Skin epidermis (tissue), 12 donors: ENCODE data around the gene GYG2.
"Not testable (repeated sequence)": the region's sequence is repeated elsewhere in the genome, so short reads cannot be mapped to it uniquely, and the experiment has no call there.

Experiments
- H3K27ac ChIP-seq, 21 experiments: fragments of 200-600 bp; sonication (generic) in 11 of 21; one replicate each; pipeline ENCODE4 v1.5.0; 2020; ENCODE audit warnings: mild to moderate bottlenecking in 3 of 21, inconsistent platforms in 2 of 21, moderate library complexity in 2 of 21
- H3K4me3 ChIP-seq, 7 experiments: fragments of 200-600 bp; sonication (generic) in 2 of 7; one replicate each; pipeline ENCODE4 v1.5.0; 2020; ENCODE audit warnings: inconsistent platforms in 2 of 7, mild to moderate bottlenecking in 2 of 7, moderate library complexity in 1 of 7

GYG2 gene

DNA sequence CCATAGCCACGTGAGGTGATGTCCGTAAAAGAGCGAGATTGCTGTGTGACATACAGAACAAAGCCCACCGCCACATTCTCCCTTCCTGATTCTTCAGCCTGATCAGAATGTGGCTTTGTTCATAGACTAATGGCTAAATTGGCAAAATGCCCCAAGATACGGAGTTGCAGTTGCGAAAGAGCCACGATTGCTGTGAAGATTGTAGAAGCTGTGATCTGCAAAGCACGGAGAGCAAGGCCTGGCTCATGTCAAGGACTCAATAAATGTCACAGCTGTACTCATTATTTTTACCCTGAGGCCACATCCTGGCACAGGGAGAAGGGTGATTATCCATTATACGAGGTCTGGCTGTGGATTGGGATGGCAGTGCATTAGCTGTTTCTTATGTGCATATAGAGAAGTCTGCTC is 66.2 kb downstream of the GYG2 start:
- no peak overlapping the region for H3K4me3 ChIP-seq
- H3K27ac ChIP-seq, result no peak overlapping the region

DNA sequence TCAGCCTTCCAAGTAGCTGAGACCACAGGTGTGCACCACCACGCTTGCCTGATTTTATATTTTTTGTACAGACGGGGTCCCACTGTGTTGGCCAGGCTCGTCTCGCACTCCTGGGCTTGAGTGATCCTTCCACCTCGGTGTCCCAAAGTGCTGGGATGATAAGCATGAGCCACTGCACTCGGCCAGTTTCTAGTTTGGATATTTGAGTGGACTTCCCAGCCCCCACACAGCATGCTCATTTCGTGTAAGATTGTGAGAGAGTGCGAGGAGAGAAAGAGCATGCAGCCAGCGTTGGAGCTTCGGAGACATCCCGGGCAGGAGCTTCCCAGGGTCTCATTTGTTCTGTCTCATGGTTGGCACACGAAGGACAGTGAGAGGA is 68.6 kb downstream of the GYG2 start:
- Histone ChIP-seq H3K27ac (peak overlapping the region in 3 of 21 experiments; percentile 10 to 69 (median 17)), H3K4me3 (no peak overlapping the region)

DNA sequence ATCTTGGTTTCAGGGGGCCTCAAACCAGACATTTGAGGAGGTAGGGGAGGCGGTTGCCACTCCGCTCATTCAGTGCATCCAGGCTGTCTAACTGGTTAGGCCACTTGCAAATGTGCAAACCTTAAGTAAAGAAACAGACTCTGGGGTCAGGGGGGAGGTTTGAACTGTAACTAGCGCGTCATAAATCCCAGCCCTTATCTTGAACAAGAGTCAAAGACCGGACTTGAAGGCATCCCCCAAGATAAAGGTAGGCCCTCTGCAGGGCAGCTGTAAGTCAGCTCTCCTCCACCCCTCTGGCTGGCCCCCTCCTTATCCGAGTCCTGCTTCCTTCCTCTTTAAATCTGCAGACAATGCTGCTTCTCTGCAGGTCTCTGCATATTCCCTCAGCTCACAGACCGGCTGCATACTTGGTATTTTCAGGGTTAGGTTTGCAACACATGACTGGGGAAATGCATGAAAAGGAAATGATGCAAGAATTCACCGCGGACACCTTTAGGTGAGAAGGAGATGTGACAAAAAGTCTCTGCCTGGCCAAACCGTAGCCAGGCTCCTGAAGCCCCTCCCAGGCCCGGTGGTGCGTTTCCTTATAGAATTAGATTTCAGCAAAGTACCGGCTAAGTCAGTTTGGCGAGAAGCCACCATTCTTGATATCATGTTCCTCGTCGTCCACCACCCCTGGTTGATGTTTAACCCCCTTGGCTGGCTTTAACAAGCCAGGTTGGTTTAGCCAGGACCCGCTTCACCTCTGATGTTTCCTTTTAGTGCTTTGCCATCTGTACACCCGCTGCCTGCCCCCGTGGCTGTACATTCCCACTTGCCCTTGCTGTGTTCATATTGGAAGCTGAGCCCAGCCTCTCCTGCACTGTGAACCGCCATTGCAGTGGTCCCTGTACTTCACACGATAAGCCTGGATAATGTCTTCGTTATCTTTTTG is 69.2 kb downstream of the GYG2 start:
- H3K4me3 ChIP-seq, result not testable (repeated sequence)
- H3K27ac ChIP-seq, result peak overlapping the region in 6 of 21 experiments; percentile 18 to 69 (median 48)

DNA sequence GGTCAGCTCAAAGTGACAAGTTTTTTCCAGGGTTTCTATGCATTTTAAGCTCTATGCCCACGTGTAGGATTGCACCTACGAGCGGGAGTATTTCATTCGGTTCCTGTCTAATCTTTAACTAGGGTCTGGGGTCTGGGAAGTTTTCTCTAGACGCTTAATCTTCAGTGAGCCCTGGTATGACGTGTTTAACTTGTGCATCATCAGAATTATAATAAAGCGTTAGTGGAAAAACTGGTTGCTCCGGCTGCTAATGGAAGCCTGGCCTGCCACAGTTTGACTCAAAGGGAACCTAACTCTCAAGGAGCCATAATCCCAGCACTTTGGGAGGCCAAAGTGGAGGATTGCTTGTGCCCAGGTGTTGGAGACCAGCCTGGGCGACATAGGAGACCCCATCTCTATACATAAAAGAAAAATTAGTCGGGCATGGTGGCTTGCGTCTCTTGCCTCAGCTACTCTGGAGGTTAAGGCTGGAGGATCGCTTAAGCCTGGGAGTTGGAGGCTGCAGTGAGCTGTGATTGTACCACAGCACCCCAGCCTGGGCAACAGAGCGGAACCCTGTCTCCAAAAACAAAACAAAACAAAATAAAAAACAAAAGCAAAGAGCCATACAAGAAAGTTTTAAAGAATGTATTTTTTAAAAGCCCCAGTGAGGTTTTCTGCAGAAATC is 70.2 kb downstream of the GYG2 start:
- peak overlapping the region in 7 of 21 experiments; percentile 18 to 69 (median 42) for H3K27ac ChIP-seq
- no peak overlapping the region for H3K4me3 ChIP-seq

DNA sequence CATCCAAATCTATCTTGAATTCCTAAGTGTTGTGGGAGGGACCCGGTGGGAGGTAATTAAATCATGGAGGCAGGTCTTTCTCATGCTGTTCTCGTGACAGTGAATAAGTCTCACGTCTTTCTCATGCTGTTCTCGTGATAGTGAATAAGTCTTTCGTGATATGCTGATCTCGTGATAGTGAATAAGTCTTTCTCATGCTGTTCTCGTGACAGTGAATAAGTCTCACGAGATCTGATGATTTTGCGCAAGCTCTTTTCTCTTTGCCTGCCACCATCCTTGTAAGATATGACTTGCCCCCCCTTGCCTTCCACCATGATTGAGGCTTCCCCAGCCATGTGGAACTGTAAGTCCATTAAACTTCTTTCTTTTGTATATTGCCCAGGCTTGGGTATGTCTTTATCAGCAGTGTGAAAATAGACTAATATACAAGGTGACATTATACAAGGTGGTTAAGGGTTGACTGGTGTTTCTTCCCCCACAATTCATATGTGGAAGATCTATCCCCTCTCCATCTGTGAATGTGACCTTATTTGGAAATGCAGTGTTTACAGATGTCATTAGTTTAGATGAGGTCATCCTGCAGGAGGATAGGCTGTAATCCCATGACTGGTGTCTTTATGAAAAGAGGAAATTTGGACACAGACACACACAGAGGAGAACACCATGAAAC is 72.8 kb downstream of the GYG2 start:
- no peak overlapping the region for H3K4me3 ChIP-seq

DNA sequence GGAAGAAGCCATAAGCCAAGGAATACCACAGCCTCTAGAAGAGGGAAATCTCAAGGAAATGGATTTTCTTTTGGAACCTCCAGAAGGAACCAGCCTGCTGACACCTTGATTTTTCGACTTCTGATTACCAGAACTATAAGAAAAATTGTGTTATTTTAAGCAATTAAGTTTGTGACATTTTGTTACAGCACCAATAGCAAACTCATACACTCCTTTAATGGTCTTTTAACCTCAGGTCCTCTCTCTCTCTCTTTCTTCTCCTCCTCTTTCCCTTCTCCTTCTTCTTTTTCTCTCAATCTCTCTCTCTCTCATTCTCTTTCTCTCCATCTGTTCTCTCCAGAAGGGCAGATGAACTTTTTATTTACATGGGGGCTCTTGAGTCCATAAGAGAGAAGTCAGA is 74.1 kb downstream of the GYG2 start:
- Histone ChIP-seq H3K4me3 (no peak overlapping the region), H3K27ac (no peak overlapping the region)

More for the DNA sequence above, 72.8 kb downstream of the GYG2 start:
- no peak overlapping the region for H3K27ac ChIP-seq

DNA sequence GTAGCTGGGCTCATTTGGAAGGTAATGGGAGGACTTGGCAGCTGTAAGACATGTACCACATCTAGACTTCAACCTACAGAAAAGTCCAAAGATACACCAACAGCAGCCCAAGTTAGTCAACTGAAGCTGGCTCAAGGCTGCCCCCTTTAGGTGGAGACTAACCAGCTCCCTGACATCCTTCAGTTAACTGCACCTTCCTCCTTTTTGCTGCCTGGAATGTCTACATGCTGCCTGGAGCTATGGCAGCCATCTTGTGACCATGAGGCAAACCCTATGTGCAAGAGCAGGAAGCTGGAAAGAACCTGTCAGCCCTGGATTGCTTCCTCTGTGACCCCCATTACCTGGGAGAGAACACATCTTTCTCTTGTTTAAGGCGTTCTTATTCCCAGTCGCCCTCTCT is 74.6 kb downstream of the GYG2 start:
- Histone ChIP-seq H3K4me3 (no peak overlapping the region), H3K27ac (no peak overlapping the region)

DNA sequence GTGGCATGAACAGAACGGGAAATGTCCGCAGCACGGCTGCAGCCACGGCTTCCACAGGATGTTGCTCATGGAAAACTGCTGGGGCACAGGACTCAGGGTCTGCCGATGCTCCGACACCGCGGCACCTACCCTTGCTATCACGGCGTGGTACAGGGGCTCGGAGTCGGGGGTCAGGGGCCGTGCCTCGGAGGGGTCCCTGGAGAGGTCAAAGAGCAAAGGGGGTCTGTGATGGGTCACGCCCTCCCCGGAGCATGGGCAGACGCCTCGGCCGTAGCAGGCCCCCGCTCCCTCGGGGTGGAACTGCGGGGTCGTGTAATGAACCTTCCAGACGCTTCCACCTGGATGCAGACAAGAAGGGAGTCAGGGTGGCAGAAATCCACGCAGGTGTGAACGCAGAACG is 78.6 kb downstream of the GYG2 start:
- no peak overlapping the region for H3K4me3 ChIP-seq

DNA sequence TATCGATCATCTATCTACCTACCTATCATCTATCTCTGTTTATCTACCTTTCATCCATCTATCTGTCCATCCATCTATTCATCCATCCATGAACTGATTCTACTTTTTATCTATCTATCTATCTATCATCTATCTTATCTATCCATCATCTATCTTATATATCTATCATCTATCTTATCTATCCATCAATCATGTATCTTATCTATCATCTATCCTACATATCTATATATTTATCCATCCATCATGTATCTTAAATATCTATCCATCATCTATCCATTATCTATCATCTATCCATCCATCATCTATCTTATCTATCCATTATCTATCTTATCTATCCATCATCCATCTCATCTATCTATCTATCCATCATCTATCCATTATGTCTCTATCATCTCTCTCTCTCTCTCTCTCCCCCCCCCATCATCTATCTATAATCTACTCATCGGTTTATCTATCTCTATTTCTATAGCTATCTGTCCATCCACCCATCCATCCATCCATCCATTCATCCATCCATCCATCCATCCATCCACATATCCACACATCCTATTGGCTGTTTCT is 79.5 kb downstream of the GYG2 start:
- Histone ChIP-seq H3K4me3 (no peak overlapping the region), H3K27ac (no peak overlapping the region)

More for the DNA sequence above, 78.6 kb downstream of the GYG2 start:
- H3K27ac ChIP-seq, result no peak overlapping the region

DNA sequence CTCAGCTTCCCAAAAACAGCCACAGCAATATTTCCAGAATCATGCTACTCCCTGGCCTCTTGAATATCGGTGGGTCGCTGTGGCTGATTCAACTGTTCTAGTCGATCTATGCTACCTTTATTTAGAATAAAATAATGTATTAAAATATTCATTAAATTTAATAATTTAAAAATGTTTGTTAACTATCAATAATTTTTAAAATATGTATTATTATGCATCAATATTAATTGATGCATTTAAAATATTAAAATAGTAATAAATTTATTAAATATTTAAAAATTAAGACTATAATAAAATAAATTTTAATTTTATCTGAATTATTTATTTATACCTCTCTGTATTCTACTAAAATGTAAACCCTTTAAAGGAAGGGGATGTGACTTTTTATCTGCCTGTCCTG is 81.4 kb downstream of the GYG2 start:
- Histone ChIP-seq H3K27ac (no peak overlapping the region), H3K4me3 (no peak overlapping the region)

DNA sequence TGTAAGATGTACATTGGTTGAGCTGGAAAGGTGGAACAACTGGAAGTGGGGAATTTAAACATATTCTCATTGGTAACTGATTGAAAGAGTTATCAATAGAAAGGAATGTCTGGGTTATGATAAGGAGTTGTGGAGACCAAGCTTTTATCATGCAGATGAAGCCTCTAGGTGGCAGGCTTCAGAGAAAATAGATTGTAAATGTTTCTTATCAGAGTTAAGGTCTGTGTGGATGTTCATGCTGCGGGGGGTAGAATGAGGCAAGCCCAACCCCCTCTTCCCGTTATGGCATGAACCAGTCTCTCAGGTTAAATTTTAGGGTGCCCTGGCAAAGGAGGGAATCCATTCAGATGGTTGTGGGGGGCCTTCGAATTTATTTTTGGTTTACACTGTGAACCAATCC is 84.4 kb downstream of the GYG2 start:
- Histone ChIP-seq H3K4me3 (no peak overlapping the region), H3K27ac (no peak overlapping the region)

DNA sequence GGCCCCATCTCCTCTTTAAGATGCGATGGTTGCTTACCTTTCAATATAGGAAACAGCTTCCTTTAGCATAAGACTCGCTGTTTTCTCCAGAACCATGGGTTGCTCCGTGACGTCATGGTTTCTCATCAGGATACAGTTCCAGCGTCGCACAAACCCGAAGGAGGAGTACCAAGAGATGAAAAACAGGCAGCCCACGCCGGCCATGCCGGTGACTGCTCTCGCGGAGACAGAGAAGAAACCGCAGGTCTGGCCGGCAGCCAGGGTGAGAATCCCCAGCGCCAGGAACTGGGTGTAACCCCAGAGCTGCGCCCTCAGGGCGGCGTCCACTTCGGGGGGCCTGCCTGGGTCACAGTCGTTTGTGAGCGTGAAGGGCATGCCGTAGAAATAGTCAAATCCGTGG is 89.0 kb downstream of the GYG2 start:
- no peak overlapping the region for H3K4me3 ChIP-seq
- H3K27ac ChIP-seq, result no peak overlapping the region

DNA sequence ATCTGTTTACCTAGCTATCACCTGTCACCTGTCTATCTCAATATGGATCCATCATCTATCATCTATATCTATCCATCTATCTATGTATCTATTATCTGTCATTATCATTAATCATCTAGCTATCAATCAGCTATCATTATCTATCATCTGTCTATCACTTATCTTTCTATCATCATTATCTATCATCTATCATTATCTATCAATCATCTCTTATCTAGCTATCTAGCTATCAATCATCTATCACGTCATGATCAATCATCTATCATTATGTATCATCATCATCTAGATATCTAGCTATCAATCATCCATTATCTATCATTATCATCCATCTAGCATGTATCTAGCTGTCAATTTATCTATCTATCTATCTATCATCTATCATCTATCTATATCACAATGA is 92.5 kb downstream of the GYG2 start:
- no peak overlapping the region for H3K27ac ChIP-seq
- H3K4me3 ChIP-seq, result no peak overlapping the region

DNA sequence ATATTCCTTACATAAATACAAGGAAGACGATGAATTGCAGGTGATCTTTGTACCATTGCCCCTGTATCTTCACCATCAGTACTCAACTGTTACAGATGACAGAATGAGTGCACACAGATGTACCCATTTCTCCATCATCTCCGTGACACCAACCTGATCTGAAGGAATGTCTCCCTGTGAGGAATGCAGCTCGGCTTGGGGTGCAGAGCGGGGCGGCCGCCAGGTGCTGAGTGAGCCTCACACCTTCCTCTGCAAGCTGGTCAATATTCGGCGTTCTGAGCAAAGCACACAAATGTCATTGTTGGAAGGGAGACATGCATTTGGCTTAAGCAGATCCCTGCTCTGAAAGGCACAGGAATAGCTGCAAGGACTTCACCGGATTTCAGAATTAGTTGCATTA is 93.0 kb downstream of the GYG2 start:
- Histone ChIP-seq H3K27ac (no peak overlapping the region), H3K4me3 (no peak overlapping the region)

DNA sequence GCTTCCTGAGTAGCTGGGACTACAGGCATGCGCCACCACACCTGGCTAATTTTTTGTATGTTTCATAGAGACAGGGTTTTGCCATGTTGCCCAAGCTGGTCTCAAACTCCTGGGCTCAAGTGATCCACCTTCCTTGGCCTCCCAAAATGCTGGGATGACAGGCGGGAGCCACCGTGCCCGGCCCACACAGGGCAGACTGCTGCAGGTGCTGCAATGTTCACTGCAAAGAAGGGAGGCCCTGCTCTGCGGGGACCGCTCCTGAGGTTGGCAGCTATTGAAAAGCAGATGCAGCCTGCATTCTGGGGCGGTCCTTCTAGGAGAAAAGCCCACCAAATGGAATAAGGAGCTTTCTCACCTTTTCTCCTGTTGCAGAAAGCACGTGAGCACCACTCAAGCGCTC is 95.4 kb downstream of the GYG2 start:
- Histone ChIP-seq H3K4me3 (no peak overlapping the region), H3K27ac (no peak overlapping the region)

DNA sequence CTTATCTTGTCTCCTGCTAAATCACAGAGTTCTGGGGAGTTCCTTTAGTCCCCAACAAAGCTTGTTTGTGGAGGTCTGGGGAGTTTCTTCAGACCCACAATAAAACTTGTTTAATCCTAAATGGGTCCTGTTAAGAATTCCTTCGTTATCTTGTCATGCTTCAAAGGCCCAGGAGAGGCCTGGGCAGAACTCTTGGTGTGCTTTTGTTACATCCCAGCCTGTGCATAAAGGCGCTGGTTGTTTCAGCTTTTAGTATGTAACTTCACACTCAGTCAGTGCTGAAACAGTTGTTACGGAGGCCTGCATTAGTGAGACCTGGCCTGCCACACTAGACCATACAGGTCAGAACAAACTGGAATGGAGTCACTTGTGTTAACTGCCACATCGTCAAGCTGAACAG is 97.5 kb downstream of the GYG2 start:
- not testable (repeated sequence) for H3K27ac ChIP-seq

DNA sequence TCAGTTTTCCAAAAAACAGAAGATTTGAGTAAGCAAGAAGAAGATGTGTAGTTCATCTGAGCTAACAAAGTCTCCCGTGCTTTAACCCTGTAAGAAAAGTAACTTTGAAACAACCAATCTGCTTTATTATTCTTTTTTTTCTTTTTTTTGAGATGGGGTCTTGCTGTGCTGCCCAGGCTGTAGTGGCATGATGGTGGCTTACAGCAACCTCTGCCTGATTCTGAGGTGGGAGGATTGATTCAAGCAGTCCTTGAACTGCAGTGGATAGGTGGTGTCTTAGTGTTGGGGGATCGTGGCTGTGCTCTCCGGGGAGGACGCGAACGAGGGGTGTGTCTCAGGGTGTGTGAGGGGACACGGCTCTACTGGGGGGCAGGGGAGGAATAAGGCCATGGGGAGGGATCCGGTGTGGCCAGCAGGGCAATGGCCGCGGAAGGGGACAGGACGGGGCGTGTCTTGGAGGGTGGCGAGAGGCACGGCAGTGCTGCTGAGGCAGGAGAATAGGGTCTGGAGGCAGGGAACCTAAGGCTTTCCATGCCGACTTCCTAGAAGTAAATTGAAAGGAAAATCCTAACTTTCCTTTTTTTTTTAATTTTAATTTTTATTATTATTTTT is 98.0 kb downstream of the GYG2 start:
- Histone ChIP-seq H3K4me3 (no peak overlapping the region), H3K27ac (no peak overlapping the region)

More for the DNA sequence above, 97.5 kb downstream of the GYG2 start:
- not testable (repeated sequence) for H3K4me3 ChIP-seq

DNA sequence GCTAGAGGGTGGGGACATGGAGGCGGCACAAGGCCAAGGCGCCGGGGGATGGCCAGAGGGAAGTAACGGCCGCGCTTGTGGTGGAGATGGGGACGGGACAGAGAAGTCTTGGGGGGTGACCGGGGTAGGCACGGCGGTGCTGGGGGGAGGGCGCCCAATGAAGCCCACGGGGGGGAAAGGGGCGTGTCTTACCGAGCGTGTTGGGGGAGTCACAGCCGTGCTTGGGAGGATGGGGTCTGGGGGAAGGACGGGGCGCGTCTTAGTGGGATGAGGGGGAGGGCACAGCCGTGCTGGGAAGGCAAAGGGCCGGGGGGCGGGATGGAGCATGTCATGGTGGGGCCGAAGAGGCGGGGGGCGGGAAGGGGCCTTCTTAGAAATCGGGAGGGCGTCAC is 99.5 kb downstream of the GYG2 start:
- Histone ChIP-seq H3K4me3 (peak overlapping the region; percentile 48 to 76 (median 57)), H3K27ac (peak overlapping the region in 18 of 21 experiments; percentile 12 to 99 (median 97))

DNA sequence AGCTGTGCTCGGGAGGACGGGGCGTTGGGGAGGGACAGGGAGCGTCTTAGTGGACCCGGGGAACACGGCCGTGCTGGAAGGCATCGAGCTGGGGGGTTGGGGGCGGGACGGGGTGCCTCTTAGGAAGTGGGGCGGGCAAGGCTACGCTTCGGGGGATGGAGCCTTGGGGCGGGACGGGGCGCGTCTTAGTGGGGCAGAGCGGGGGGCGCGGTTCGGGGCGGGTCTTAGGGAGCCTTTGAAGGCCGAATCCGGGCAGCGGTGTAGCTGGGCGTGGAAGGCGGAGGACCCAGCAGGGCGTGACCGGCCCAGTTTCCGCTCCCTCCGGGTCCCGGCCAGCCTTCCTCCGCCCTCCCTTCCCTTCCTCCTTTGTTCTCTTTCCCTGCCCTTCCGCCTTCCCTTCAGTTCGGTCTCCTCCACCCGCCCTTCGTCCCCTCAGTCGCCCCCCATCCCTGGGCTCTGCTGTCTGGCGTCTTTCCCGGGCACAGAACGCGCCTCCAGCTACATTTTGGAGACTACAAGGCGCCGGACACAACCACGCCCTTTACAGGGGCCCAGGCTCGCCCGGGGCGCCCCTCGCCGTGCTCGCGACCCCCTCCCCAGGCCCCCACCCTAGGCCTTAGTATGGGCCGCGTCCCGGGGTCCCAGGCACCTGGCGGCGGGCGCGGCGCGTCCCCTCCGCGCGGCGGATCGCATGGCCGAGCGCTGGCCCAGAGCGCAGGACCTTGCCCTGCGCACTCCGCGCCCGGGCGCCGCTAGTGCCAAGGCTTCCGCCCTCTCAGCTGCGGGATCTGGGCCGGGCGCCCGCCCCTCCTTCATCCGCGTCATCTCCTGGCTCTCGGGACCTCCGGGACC is 100.1 kb downstream of the GYG2 start, which contains the start of gene ARSD:
ARSD (minus strand) TSS at position 757 of the 852 bp plus-strand sequence; CDS start at position 693, 64 bp downstream.
- Histone ChIP-seq H3K27ac (peak within 1 kb of the TSS; percentile 88 to 99 (median 97)), H3K4me3 (peak within 1 kb of the TSS; percentile 48 to 76 (median 57))
